Mesenchymal stem cell (in vitro differentiated cells and primary cell): Measurements from ENCODE around the gene ARVCF.

Experiments
- DNase-seq: peaks from one replicate; pipeline ENCODE4 v3.0.0-alpha.2; 2013
- H2AFZ ChIP-seq: one replicate; pipeline ENCODE4 v1.6.1; 2013; ENCODE audit warnings: low read depth, mild to moderate bottlenecking, control low read depth, inconsistent platforms, low read length, moderate library complexity
- H2AK5ac ChIP-seq: 2 replicates; pipeline ENCODE4 v1.6.1; 2013; ENCODE audit warnings: low read length, moderate library complexity, mild to moderate bottlenecking, inconsistent platforms; ENCODE audit not compliant: severe bottlenecking
- H2BK120ac ChIP-seq: one replicate; pipeline ENCODE4 v1.6.1; 2013; ENCODE audit warnings: low read depth, mild to moderate bottlenecking, inconsistent platforms, low read length, moderate library complexity
- H2BK12ac ChIP-seq, 2 experiments: one replicate each; pipeline ENCODE4 v1.6.1; 2013; ENCODE audit warnings: inconsistent platforms in 2 of 2, low read length in 2 of 2, mild to moderate bottlenecking in 2 of 2, moderate library complexity in 2 of 2, control low read depth in 1 of 2
- H2BK15ac ChIP-seq: one replicate; pipeline ENCODE4 v1.6.1; 2013; ENCODE audit warnings: mild to moderate bottlenecking, low read depth, inconsistent platforms; ENCODE audit not compliant: poor library complexity, severe bottlenecking
- H2BK5ac ChIP-seq: 2 replicates; pipeline ENCODE4 v1.6.1; 2013; ENCODE audit warnings: low read depth, mild to moderate bottlenecking, low read length, control low read depth, inconsistent platforms; ENCODE audit not compliant: poor library complexity, severe bottlenecking
- H3K14ac ChIP-seq, 2 experiments: one replicate each; pipeline ENCODE4 v1.6.1; 2013; ENCODE audit warnings: inconsistent platforms in 2 of 2, low read length in 2 of 2, control low read depth in 1 of 2, mild to moderate bottlenecking in 1 of 2, moderate library complexity in 1 of 2
- H3K18ac ChIP-seq, 2 experiments: one replicate each; pipeline ENCODE4 v1.6.1; 2013; ENCODE audit warnings: inconsistent platforms in 2 of 2, low read length in 2 of 2, control low read depth in 1 of 2, low read depth in 1 of 2, mild to moderate bottlenecking in 1 of 2
- H3K23ac ChIP-seq, 2 experiments: one replicate each; pipeline ENCODE4 v1.6.1; 2013; ENCODE audit warnings: inconsistent platforms in 2 of 2, low read length in 2 of 2, mild to moderate bottlenecking in 2 of 2, moderate library complexity in 2 of 2, control low read depth in 1 of 2
- H3K27ac ChIP-seq: 2 replicates; pipeline ENCODE4 v1.5.1; 2013; ENCODE audit warnings: mild to moderate bottlenecking, moderate library complexity, low read length, control low read depth, inconsistent platforms; ENCODE audit not compliant: poor library complexity, severe bottlenecking
- H3K27me3 ChIP-seq, 2 experiments: 2 replicates each; pipeline versions ENCODE4 v1.6.1 to v1.7.0; 2013; ENCODE audit warnings: low read length in 2 of 2, mild to moderate bottlenecking in 2 of 2, moderate library complexity in 2 of 2, control low read depth in 1 of 2, inconsistent platforms in 1 of 2; ENCODE audit not compliant: control insufficient read depth in 1 of 2, insufficient read depth in 1 of 2
- H3K36me3 ChIP-seq, 2 experiments: 2 replicates each; pipeline versions ENCODE4 v1.6.1 to v1.7.0; 2013; ENCODE audit warnings: low read length in 2 of 2, control low read depth in 1 of 2, inconsistent platforms in 1 of 2, low read depth in 1 of 2, mild to moderate bottlenecking in 1 of 2; ENCODE audit not compliant: insufficient read depth in 2 of 2, control insufficient read depth in 1 of 2
- H3K4ac ChIP-seq, 2 experiments: one replicate each; pipeline ENCODE4 v1.6.1; 2013; ENCODE audit warnings: inconsistent platforms in 2 of 2, low read length in 2 of 2, mild to moderate bottlenecking in 2 of 2, moderate library complexity in 2 of 2, control low read depth in 1 of 2, low read depth in 1 of 2
- H3K4me1 ChIP-seq: 2 replicates; pipeline ENCODE4 v1.6.1; 2013; ENCODE audit warnings: low read depth, low read length, control low read depth; ENCODE audit not compliant: control insufficient read depth, insufficient read depth
- H3K4me2 ChIP-seq: 2 replicates; pipeline ENCODE4 v1.6.1; 2013; ENCODE audit warnings: low read length, mild to moderate bottlenecking, inconsistent platforms; ENCODE audit not compliant: poor library complexity, severe bottlenecking
- H3K4me3 ChIP-seq, 2 experiments: 2 replicates each; pipeline versions ENCODE4 v1.5.1 to v1.7.0; 2013; ENCODE audit warnings: low read length in 2 of 2, mild to moderate bottlenecking in 2 of 2, control low read depth in 1 of 2, low read depth in 1 of 2; ENCODE audit not compliant: insufficient read depth in 1 of 2
- H3K79me1 ChIP-seq: replicated peaks from 2 replicates; pipeline ENCODE4 v1.6.1; 2013; ENCODE audit warnings: mild to moderate bottlenecking, control low read depth, low read length, inconsistent platforms; ENCODE audit not compliant: poor library complexity, severe bottlenecking
- H3K9ac ChIP-seq: 2 replicates; pipeline ENCODE4 v1.7.0; 2013; ENCODE audit warnings: mild to moderate bottlenecking, low read length, moderate library complexity
- H3K9me3 ChIP-seq: 2 replicates; pipeline ENCODE4 v1.7.0; 2013; ENCODE audit warnings: mild to moderate bottlenecking, low read length; ENCODE audit not compliant: control insufficient read depth
- H4K8ac ChIP-seq: one replicate; pipeline ENCODE4 v1.6.1; 2013; ENCODE audit warnings: inconsistent platforms, mild to moderate bottlenecking, low read length, moderate library complexity
- H4K91ac ChIP-seq: one replicate; pipeline ENCODE4 v1.6.1; 2013; ENCODE audit warnings: mild to moderate bottlenecking, low read length, inconsistent platforms
- WGBS: methylation state at CpG from one replicate; pipeline ENCODE4 v1.1.7; 2013; ENCODE audit warnings: mixed read lengths; 5-methylcytosine and 5-hydroxymethylcytosine counted together

The ARVCF gene

DNA sequence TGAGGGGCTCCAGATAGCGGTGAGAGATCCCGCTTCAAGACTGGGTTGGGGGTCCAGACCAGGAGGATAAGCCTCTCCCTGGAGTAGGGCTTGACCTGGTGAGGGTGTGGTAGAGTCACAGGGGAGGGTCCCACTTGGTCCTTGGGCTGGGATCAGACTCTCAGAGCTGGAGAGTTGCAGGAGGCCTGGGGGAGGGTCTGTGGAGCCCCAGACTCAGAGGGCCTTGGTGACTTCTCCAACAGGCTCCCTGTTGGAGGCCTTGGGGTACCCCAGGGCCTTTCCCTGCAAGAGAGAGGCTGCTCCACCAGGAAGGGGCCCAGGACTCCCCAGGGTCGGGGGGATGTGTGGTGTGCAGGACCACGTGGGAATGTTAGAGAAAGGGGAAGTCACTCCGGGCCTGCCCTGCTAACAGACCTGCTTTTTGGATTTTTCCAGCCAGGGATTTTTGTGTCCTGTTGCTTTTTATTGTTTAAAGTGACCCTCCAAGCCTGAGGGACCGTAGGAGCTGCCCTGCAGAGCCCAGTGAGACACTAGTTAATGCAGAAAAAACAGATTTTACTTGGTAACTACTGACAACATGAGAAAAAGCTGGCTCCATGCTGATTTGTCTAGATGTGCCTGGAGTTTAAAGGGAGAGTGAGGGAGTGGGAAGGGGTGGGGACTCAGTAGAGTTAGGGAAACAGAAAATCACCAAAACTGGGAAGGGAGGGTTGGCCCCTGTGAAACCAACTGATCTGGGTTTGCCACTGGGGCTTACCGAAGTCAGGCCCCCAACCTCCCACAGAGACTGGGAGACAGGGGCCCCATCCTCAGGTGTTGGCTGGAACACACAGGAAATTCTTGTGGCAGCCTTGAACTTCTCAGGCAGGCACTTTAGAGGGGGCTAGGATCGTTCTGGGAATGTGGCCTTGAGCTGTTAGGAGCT, 74.2 kb downstream of the ARVCF start:
- Histone ChIP-seq H2BK15ac (peak overlapping the region; percentile 90), H4K8ac (peak overlapping the region; percentile 91), H2BK12ac (peak overlapping the region; percentile 77 to 79), H3K14ac (peak overlapping the region; percentile 87 to 92), H3K23ac (peak overlapping the region in 1 of 2 experiments; percentile 91), H3K36me3 (peaks cover 0 to 3% of the 10 kb centered on the region in 2 experiments), H3K27ac (peak overlapping the region; percentile 97), H3K9me3 (no peaks in the 10 kb centered on the region), H3K18ac (peak overlapping the region; percentile 79 to 96), H3K9ac (peak overlapping the region; percentile 99), H3K79me1 (peaks cover 7% of the 10 kb centered on the region), H2BK5ac (peak overlapping the region; percentile 99), H2AFZ (peak overlapping the region; percentile 44), H4K91ac (peak overlapping the region; percentile 93), H3K4ac (peak overlapping the region; percentile 36 to 56), H3K4me3 (peak overlapping the region; percentile 58 to 91), H2BK120ac (peak overlapping the region; percentile 91), H3K27me3 (no peaks in the 10 kb centered on the region), H3K4me1 (peaks cover 27% of the 10 kb centered on the region), H3K4me2 (peak overlapping the region; percentile 68), H2AK5ac (peak overlapping the region; percentile 98)
- WGBS = 26% methylated on average over 8 of the region's 8 CpGs
- DNase-seq = peak; percentile 68

- Histone ChIP-seq H3K4ac (peak within 1 kb of the TSS; percentile 63 to 64), H3K4me3 (peak within 1 kb of the TSS; percentile 58 to 91), H3K27me3 (no peaks in the 10 kb centered on the region), H3K23ac (peak within 1 kb of the TSS in 1 of 2 experiments; percentile 91), H4K8ac (peak within 1 kb of the TSS; percentile 92), H2AK5ac (peak within 1 kb of the TSS; percentile 98), H2AFZ (peak within 1 kb of the TSS; percentile 36), H2BK5ac (peak within 1 kb of the TSS; percentile 99), H3K9me3 (no peaks in the 10 kb centered on the region), H2BK12ac (peak within 1 kb of the TSS; percentile 79 to 84), H3K18ac (peak within 1 kb of the TSS; percentile 79 to 96), H2BK120ac (peak within 1 kb of the TSS; percentile 91), H3K4me2 (peak within 1 kb of the TSS; percentile 64), H3K79me1 (peaks cover 7% of the 10 kb centered on the region), H2BK15ac (peak within 1 kb of the TSS; percentile 98), H4K91ac (peak within 1 kb of the TSS; percentile 96), H3K27ac (peak within 1 kb of the TSS; percentile 97), H3K14ac (peak within 1 kb of the TSS; percentile 61 to 92), H3K36me3 (peaks cover 3% of the 10 kb centered on the region in 2 experiments), H3K9ac (peak within 1 kb of the TSS; percentile 99), H3K4me1 (peaks cover 26% of the 10 kb centered on the region)
- 48% methylated on average over 59 of the region's 63 CpGs for WGBS
- peak; percentile 51 for DNase-seq
Measured at GRCh38 chr22:19941365-19942082, 75.1 kb downstream of the ARVCF start, which contains the start of the genes COMT and TXNRD2. COMT (plus strand) TSS chr22:19941772; CDS start chr22:19962527, 20,755 bp downstream. TXNRD2 (minus strand) TSS chr22:19941818; CDS start chr22:19941803, 15 bp downstream.

GRCh38 chr22:19940536-19941364, 75.9 kb downstream of the ARVCF start:
- Histone ChIP-seq H3K27me3 (no peaks in the 10 kb centered on the region), H4K8ac (peak overlapping the region; percentile 92), H2AK5ac (peak overlapping the region; percentile 64), H3K36me3 (peaks cover 5% of the 10 kb centered on the region in 2 experiments), H3K14ac (no peak overlapping the region), H4K91ac (peak overlapping the region; percentile 96), H3K4me2 (peak overlapping the region; percentile 64), H3K27ac (peak overlapping the region; percentile 74), H2AFZ (peak overlapping the region; percentile 36), H3K9me3 (peaks cover under 1% of the 10 kb centered on the region), H2BK120ac (peak overlapping the region; percentile 61), H3K79me1 (peaks cover 7% of the 10 kb centered on the region), H2BK12ac (peak overlapping the region; percentile 32 to 84), H3K9ac (peak overlapping the region; percentile 99), H3K4me1 (peaks cover 26% of the 10 kb centered on the region), H3K23ac (no peak overlapping the region), H3K4me3 (peak overlapping the region; percentile 58 to 91), H3K18ac (peak overlapping the region; percentile 77 to 79), H3K4ac (peak overlapping the region; percentile 3 to 64), H2BK15ac (peak overlapping the region; percentile 98), H2BK5ac (peak overlapping the region; percentile 34)
- WGBS = 88% methylated on average over 21 of the region's 21 CpGs
- DNase-seq = no peak
